HL-60 (cell line): Measurements from ENCODE around the gene BCL11B.

ENCODE experiments used
- CTCF ChIP-seq: IDR thresholded peaks from one replicate; pipeline ENCODE4 v1.5.1; 2011; ENCODE audit warnings: low read length, control low read depth, inconsistent platforms; ENCODE audit not compliant: insufficient read depth
- GABPA ChIP-seq: IDR thresholded peaks from 2 replicates; pipeline ENCODE4 v1.6.1; 2012; ENCODE audit warnings: low read depth
- REST ChIP-seq: IDR thresholded peaks from 2 replicates; pipeline ENCODE4 v1.6.1; 2012; ENCODE audit warnings: low read depth; ENCODE audit not compliant: insufficient replicate concordance
- SPI1 ChIP-seq: IDR thresholded peaks from 2 replicates; pipeline ENCODE4 v1.6.1; 2012; ENCODE audit warnings: low read depth, mild to moderate bottlenecking, borderline replicate concordance

GRCh38 chr14:99240627-99241324, 31.2 kb downstream of the BCL11B start:
- TF ChIP-seq REST (no peak), GABPA (no peak), CTCF (no peak), SPI1 (no peak)
